Neural cell (in vitro differentiated cells): ENCODE measurements around the gene MN1.

ENCODE experiments used
- CTCF ChIP-seq: fragments of 450-650 bp; IDR thresholded peaks from 2 replicates; pipeline ENCODE4 v1.5.1; 2014; ENCODE audit warnings: antibody characterized with exemption, mild to moderate bottlenecking, moderate library complexity; ENCODE audit not compliant: poor library complexity, severe bottlenecking
- EP300 ChIP-seq: fragments of 450-650 bp; conservative IDR thresholded peaks from 2 replicates; pipeline ENCODE4 v1.6.1; 2014; ENCODE audit warnings: antibody characterized with exemption, mild to moderate bottlenecking, moderate library complexity; ENCODE audit not compliant: poor library complexity, severe bottlenecking
- EZH2 ChIP-seq: fragments of 200-600, 300-800 bp; shearing (Covaris generic), sonication (generic); IDR thresholded peaks from 2 replicates; pipeline ENCODE4 v1.6.1; 2014; ENCODE audit warnings: antibody characterized with exemption, low read length, borderline replicate concordance, mild to moderate bottlenecking; ENCODE audit not compliant: insufficient read depth, poor library complexity, severe bottlenecking
- POLR2AphosphoS5 ChIP-seq: IDR thresholded peaks from 2 replicates; pipeline ENCODE4 v1.6.1; 2012
- RAD21 ChIP-seq: fragments of 450-650 bp; conservative IDR thresholded peaks from 2 replicates; pipeline ENCODE4 v1.6.1; 2014; ENCODE audit warnings: antibody characterized with exemption, mild to moderate bottlenecking, moderate library complexity
- REST ChIP-seq: IDR thresholded peaks from 2 replicates; pipeline ENCODE4 v1.6.1; 2012; ENCODE audit warnings: borderline replicate concordance
- SMC3 ChIP-seq: fragments of 450-650 bp; conservative IDR thresholded peaks from 2 replicates; pipeline ENCODE4 v1.6.1; 2014; ENCODE audit warnings: antibody characterized with exemption, mild to moderate bottlenecking, moderate library complexity; ENCODE audit not compliant: poor library complexity

GRCh38 chr22:27790376-27791158, 11.0 kb downstream of the MN1 start:
- TF ChIP-seq CTCF (no peak), RAD21 (no peak), SMC3 (no peak), POLR2AphosphoS5 (no peak), REST (no peak), EZH2 (no peak), EP300 (no peak)
